ENCODE measurements around the gene ATP9A. TPM values are rescaled to one million over a fixed set of nuclear protein-coding genes. Genes with fewer than 3 reads are reported as not detected.

The ATP9A gene
- polyA plus RNA-seq, 1 donor (not counting 4 experiments of a cell fraction or from before 2014, with no cell fraction given) = 5.8 TPM

- no peak overlapping the region for H3K27ac ChIP-seq (ENCODE audit: control insufficient read depth, insufficient read depth, low read length)
- dilution Hi-C loops (cut with MboI; ENCODE audit: extremely low pct_ligation_motif_present, low sequenced_read_pairs) = no loop called here
- H3K27me3 ChIP-seq (ENCODE audit: control insufficient read depth, extremely low read depth, insufficient read depth, low read length) = no peaks in the 10 kb centered on the region
- H4K20me1 ChIP-seq (ENCODE audit: control insufficient read depth, extremely low read depth, insufficient read depth, low read length) = no peaks in the 10 kb centered on the region
- no peak overlapping the region for H3K9ac ChIP-seq (ENCODE audit: control insufficient read depth, extremely low read depth, insufficient read depth, low read length)
- no peaks in the 10 kb centered on the region for H3K79me2 ChIP-seq (ENCODE audit: control insufficient read depth, insufficient read depth, low read length)
- no peak for FAIRE-seq
- no peaks in the 10 kb centered on the region for H3K9me3 ChIP-seq (ENCODE audit: control insufficient read depth, low read depth, low read length)
- DNase-seq (ENCODE audit: low read depth, low spot score) = no peak
- TF ChIP-seq EZH2 (IDR thresholded peaks at IDR 0.05; ENCODE audit: low read length) = no peak
- no peak overlapping the region for H2AFZ ChIP-seq (ENCODE audit: control insufficient read depth, low read length)
- no peak overlapping the region for H3K4me3 ChIP-seq (ENCODE audit: control insufficient read depth in 2 of 3, extremely low read depth in 1 of 3, insufficient read depth in 2 of 3, low read depth in 1 of 3, low read length in 3 of 3)
- H3K4me2 ChIP-seq (ENCODE audit: control insufficient read depth, extremely low read depth, insufficient read depth, low read depth, low read length) = no peak overlapping the region
- no peaks in the 10 kb centered on the region for H3K36me3 ChIP-seq (ENCODE audit: control insufficient read depth in 2 of 2, extremely low read depth in 1 of 2, insufficient read depth in 2 of 2, low read length in 2 of 2)
- no peaks in the 10 kb centered on the region for H3K4me1 ChIP-seq (ENCODE audit: control insufficient read depth, extremely low read depth, insufficient read depth, low read length)
- no peaks in the 10 kb centered on the region for H3K9me1 ChIP-seq (ENCODE audit: control insufficient read depth, extremely low read depth, insufficient read depth, low read length)
These were observed 130.9 kb downstream of the ATP9A start for GRCh38 chr20:51637241-51637640.

GRCh38 chr20:51636123-51636522 is 132.1 kb downstream of the ATP9A start:
- Histone ChIP-seq H3K9me1 (ENCODE audit: control insufficient read depth, extremely low read depth, insufficient read depth, low read length) (no peaks in the 10 kb centered on the region), H3K4me1 (ENCODE audit: control insufficient read depth, extremely low read depth, insufficient read depth, low read length) (peaks cover 7% of the 10 kb centered on the region), H3K36me3 (ENCODE audit: control insufficient read depth in 2 of 2, extremely low read depth in 1 of 2, insufficient read depth in 2 of 2, low read length in 2 of 2) (no peaks in the 10 kb centered on the region), H2AFZ (ENCODE audit: control insufficient read depth, low read length) (no peak overlapping the region), H4K20me1 (ENCODE audit: control insufficient read depth, extremely low read depth, insufficient read depth, low read length) (no peaks in the 10 kb centered on the region), H3K27me3 (ENCODE audit: control insufficient read depth, extremely low read depth, insufficient read depth, low read length) (no peaks in the 10 kb centered on the region), H3K79me2 (ENCODE audit: control insufficient read depth, insufficient read depth, low read length) (no peaks in the 10 kb centered on the region), H3K9me3 (ENCODE audit: control insufficient read depth, low read depth, low read length) (no peaks in the 10 kb centered on the region), H3K4me2 (ENCODE audit: control insufficient read depth, extremely low read depth, insufficient read depth, low read depth, low read length) (no peak overlapping the region), H3K27ac (ENCODE audit: control insufficient read depth, insufficient read depth, low read length) (no peak overlapping the region), H3K4me3 (ENCODE audit: control insufficient read depth in 2 of 3, extremely low read depth in 1 of 3, insufficient read depth in 2 of 3, low read depth in 1 of 3, low read length in 3 of 3) (no peak overlapping the region), H3K9ac (ENCODE audit: control insufficient read depth, extremely low read depth, insufficient read depth, low read length) (no peak overlapping the region)
- DNase-seq (ENCODE audit: low read depth, low spot score) = no peak
- FAIRE-seq = no peak
- TF ChIP-seq CTCF (optimal IDR thresholded peaks at IDR 0.05 in 1 of 3, IDR thresholded peaks at IDR 0.05 in 1 of 3, conservative IDR thresholded peaks at IDR 0.05 in 1 of 3; ENCODE audit: extremely low read depth in 1 of 3, insufficient read depth in 2 of 3, low read length in 3 of 3) (peak in 1 of 3 experiments; percentile 12), EZH2 (IDR thresholded peaks at IDR 0.05; ENCODE audit: low read length) (no peak)
- dilution Hi-C loops (cut with MboI; ENCODE audit: extremely low pct_ligation_motif_present, low sequenced_read_pairs) = no loop called here

GRCh38 chr20:51635680-51636079 is 132.5 kb downstream of the ATP9A start:
- dilution Hi-C loops (cut with MboI; ENCODE audit: extremely low pct_ligation_motif_present, low sequenced_read_pairs) = no loop called here
- no peaks in the 10 kb centered on the region for H3K9me3 ChIP-seq (ENCODE audit: control insufficient read depth, low read depth, low read length)
- no peaks in the 10 kb centered on the region for H3K79me2 ChIP-seq (ENCODE audit: control insufficient read depth, insufficient read depth, low read length)
- no peaks in the 10 kb centered on the region for H4K20me1 ChIP-seq (ENCODE audit: control insufficient read depth, extremely low read depth, insufficient read depth, low read length)
- no peaks in the 10 kb centered on the region for H3K36me3 ChIP-seq (ENCODE audit: control insufficient read depth in 2 of 2, extremely low read depth in 1 of 2, insufficient read depth in 2 of 2, low read length in 2 of 2)
- DNase-seq (ENCODE audit: low read depth, low spot score) = no peak
- H3K27me3 ChIP-seq (ENCODE audit: control insufficient read depth, extremely low read depth, insufficient read depth, low read length) = no peaks in the 10 kb centered on the region
- H3K9ac ChIP-seq (ENCODE audit: control insufficient read depth, extremely low read depth, insufficient read depth, low read length) = no peak overlapping the region
- no peak overlapping the region for H3K4me3 ChIP-seq (ENCODE audit: control insufficient read depth in 2 of 3, extremely low read depth in 1 of 3, insufficient read depth in 2 of 3, low read depth in 1 of 3, low read length in 3 of 3)
- FAIRE-seq = no peak
- peaks cover 11% of the 10 kb centered on the region for H3K4me1 ChIP-seq (ENCODE audit: control insufficient read depth, extremely low read depth, insufficient read depth, low read length)
- H2AFZ ChIP-seq (ENCODE audit: control insufficient read depth, low read length) = no peak overlapping the region
- no peak overlapping the region for H3K27ac ChIP-seq (ENCODE audit: control insufficient read depth, insufficient read depth, low read length)
- H3K9me1 ChIP-seq (ENCODE audit: control insufficient read depth, extremely low read depth, insufficient read depth, low read length) = no peaks in the 10 kb centered on the region
- TF ChIP-seq EZH2 (IDR thresholded peaks at IDR 0.05; ENCODE audit: low read length) = no peak
- TF ChIP-seq CTCF (optimal IDR thresholded peaks at IDR 0.05 in 1 of 3, IDR thresholded peaks at IDR 0.05 in 1 of 3, conservative IDR thresholded peaks at IDR 0.05 in 1 of 3; ENCODE audit: extremely low read depth in 1 of 3, insufficient read depth in 2 of 3, low read length in 3 of 3) = no peak
- H3K4me2 ChIP-seq (ENCODE audit: control insufficient read depth, extremely low read depth, insufficient read depth, low read depth, low read length) = no peak overlapping the region
